Activated CD8-positive, alpha-beta memory T cell treated with anti-CD3 and anti-CD28 coated beads, Interleukin-2, amount 50 U/mL, for 48 hours (primary cell): ENCODE measurements around the gene MED15.

ENCODE experiments used
- DNase-seq: peaks from one replicate; pipeline ENCODE4 v3.0.0-alpha.2; 2020

The MED15 gene

GRCh38 chr22:20511578-20512229, 4.3 kb downstream of the MED15 start:
- no peak for DNase-seq

- DNase-seq = no peak
Observed at GRCh38 chr22:20514658-20515406, 7.4 kb downstream of the MED15 start.

- DNase-seq = no peak
Observed at GRCh38 chr22:20516399-20516798, 9.0 kb downstream of the MED15 start.

GRCh38 chr22:20517422-20517821, 10.0 kb downstream of the MED15 start:
- DNase-seq = no peak

- no peak for DNase-seq
Observed at GRCh38 chr22:20517841-20518592, 10.6 kb downstream of the MED15 start.

- DNase-seq = no peak
Observed at GRCh38 chr22:20519558-20519957, 12.1 kb downstream of the MED15 start.

GRCh38 chr22:20520093-20520511, 12.7 kb downstream of the MED15 start:
- DNase-seq = no peak

- DNase-seq = no peak
Observed at GRCh38 chr22:20522134-20523004, 15.0 kb downstream of the MED15 start.

GRCh38 chr22:20523086-20523983, 15.9 kb downstream of the MED15 start:
- DNase-seq = no peak

GRCh38 chr22:20524004-20524481, 16.6 kb downstream of the MED15 start:
- DNase-seq = no peak

GRCh38 chr22:20525048-20525447, 17.6 kb downstream of the MED15 start:
- DNase-seq = no peak

- no peak for DNase-seq
Observed at GRCh38 chr22:20526305-20526627, 18.9 kb downstream of the MED15 start.

GRCh38 chr22:20526628-20527355, 19.4 kb downstream of the MED15 start:
- no peak for DNase-seq

- no peak for DNase-seq
Observed at GRCh38 chr22:20528405-20528978, 21.1 kb downstream of the MED15 start.

- DNase-seq = no peak
Observed at GRCh38 chr22:20530368-20531153, 23.2 kb downstream of the MED15 start.

GRCh38 chr22:20531154-20531403, 23.7 kb downstream of the MED15 start:
- DNase-seq = no peak

- no peak for DNase-seq
Observed at GRCh38 chr22:20531404-20532201, 24.2 kb downstream of the MED15 start.

GRCh38 chr22:20532256-20532993, 25.0 kb downstream of the MED15 start:
- no peak for DNase-seq
